NCI-H2227 (cell line): ENCODE results near the gene TTC38.
A peak's percentile ranks its signal among the peaks of the same experiment; 100 is the strongest.
"Not testable (repeated sequence)": the region's sequence is repeated elsewhere in the genome, so short reads cannot be mapped to it uniquely, and the experiment has no call there.

Experiments
- DNase-seq: peaks from one replicate; lab custom pipeline; 2025; ENCODE audit not compliant: unreplicated experiment; lab: John Stamatoyannopoulos, UW

TTC38 gene

DNA sequence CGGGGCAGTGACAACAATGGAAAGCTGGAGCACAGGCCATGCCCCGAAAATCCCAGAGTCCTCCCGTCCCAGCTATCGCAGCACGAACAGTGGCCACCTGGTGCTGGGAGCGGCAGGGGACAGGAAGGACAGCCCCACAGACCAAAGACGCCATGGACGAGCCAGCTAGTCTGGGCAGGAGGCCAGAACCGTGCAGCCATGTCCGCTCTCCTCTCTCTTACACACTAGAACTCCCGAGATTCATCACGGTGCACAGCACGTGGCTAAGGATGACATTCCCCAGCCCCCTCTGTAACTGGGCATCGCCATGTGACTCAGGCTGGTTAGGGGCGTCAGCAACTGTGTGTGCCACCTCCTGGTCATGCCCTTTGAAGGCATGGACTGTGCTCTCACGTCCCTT lies 22.3 kb upstream of the TTC38 start:
- no peak for DNase-seq

DNA sequence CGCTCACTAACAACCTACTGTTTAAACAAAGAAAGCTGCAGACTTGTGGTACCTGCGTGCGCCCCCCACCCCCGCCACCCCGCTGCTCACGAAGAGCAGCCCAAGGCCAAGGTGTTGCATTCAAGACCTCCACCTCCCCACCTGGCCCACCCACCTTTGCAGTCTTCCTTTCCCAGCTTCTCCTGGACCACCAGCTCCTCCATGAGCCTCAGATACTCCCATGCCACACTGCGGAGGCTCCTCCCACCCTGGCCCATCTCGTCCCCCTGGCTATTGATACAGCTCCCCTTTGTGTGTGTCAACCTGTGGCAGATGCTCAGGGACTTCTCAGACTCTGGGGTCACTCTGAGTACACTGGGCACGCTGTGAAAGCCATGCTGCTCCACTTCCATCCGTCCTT lies 21.6 kb upstream of the TTC38 start:
- DNase-seq = no peak

DNA sequence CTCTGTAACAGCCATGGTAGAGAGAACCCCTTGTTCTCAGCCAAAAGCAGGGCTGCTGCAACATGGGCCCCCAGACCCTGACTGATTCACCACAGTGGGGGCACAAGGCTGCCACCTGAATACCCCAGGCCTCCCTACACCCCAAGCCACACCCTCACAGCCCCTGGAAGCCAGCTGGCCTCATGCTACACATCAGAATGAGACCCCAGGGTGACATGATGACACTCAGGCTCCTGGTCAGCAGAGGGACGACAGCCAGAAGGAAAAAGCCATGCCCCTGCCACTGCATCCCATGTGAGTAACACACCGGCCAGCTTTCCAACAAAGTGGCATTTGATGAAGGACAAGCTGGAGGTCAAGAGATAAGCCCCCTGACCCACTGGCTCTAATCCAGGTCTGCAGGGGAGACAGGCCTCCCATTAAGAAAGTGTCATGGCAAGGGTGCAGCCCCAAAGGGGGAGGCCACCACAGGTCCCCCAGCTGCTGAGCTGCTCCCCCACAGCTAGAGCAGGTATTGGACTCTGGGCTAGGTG lies 20.3 kb upstream of the TTC38 start:
- no peak for DNase-seq

GRCh38 chr22:46250035-46250782 lies 17.6 kb upstream of the TTC38 start, which contains the start of gene CDPF1:
CDPF1 (minus strand) TSS chr22:46250293; CDS start chr22:46248284, 2,009 bp downstream.
- peak; percentile 89 for DNase-seq

DNA sequence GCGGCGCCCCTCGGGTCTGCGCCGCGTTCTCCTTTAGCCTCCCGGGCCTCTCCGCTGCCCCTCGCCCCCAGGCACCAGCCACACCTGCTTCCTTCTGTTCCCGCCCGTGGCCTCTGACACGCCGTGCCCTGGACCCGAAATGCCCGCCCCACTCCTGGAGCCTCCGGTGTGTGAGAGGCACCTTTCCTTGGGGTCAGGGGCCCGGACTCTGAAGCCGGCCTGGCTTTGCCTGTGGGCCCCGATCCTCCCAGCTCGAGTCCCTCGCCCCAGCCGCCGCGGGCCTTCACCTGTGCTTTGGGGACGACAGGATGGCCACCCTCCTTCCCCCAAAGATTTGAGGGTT lies 17.1 kb upstream of the TTC38 start:
- no peak for DNase-seq

DNA sequence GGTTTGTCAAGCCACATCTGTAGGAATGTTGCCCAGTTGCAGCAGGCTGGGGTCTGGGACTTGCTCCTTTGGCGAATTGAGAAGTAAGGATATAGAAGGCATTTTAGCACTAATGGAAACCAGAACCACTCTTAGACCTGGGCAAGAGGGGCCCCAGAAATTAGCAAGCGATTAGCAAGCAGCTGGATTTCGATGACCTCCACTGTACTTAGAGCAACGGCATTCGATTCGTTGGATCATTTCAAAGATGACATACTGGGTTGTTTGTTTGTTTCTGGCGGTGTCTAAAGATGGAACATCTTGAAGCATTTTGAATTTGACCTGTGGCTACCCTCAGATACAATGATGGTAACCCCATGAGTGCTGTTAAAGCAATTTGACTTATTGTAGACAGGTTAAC lies 16.5 kb upstream of the TTC38 start:
- no peak for DNase-seq

- DNase-seq = no peak
Measured at GRCh38 chr22:46251816-46252380, 15.9 kb upstream of the TTC38 start.

GRCh38 chr22:46256358-46256958 lies 11.3 kb upstream of the TTC38 start:
- DNase-seq = no peak

GRCh38 chr22:46259374-46259773 lies 8.4 kb upstream of the TTC38 start:
- no peak for DNase-seq

DNA sequence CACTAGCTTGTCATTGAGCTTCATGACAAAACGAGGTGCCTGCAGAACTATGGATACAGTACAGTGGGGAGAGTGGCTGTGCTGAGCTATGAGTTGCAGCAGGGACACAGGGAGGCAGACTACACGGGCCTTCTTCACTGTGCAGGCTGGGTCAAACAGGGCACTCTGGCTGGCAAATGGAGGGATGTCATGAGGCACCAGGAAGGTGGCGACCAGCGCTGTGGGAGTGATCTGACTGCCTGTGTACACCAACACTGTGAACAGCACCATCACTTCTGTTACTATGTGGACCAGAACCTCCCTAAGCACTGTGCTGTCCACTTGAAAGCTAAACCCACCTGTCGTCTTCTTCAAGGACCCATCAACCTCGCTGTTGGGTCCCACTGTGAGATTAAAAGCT lies 7.8 kb upstream of the TTC38 start:
- DNase-seq = no peak

DNA sequence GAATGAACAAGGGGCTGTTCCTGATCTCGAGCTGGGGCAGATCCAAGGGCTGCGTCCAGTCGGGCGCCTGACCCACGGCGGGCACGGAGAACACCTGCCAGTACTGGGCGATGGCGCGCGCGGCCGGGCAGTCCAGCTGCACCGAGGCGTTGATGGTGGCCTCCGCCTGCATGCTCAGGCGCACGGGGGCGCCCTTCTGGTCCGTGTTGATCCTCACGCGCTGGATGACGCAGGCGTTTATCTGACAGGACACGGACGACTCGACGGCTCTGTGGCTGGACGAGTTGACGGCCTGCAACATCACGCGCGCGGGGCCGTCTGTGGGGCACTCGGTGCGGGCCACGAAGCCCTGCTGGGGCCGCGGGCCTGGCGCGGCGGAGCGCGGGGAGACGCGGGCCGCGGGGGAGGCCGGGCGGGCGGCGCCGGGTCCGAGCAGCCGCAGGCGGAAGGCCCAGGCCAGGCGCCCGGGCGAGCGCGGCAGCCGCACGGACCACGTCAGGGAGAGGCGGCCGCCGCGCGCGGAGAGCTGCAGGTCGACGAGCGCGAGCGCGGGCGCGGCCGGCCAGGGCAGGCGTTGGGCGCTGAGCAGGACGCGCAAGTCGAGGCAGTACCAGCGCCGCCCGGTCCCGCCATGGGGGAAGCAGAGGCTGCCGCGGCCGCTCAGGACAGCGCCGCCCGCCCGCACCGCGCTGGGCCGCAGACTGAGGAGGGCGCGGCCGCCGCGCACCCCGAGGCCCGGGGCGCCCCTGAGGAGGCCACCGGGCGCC lies 5.2 kb upstream of the TTC38 start:
- no peak for DNase-seq

GRCh38 chr22:46263216-46263590 lies 4.6 kb upstream of the TTC38 start, which contains the start of gene PKDREJ:
PKDREJ (minus strand) TSS chr22:46263343; CDS start chr22:46263322, 21 bp downstream.
- DNase-seq = no peak

DNA sequence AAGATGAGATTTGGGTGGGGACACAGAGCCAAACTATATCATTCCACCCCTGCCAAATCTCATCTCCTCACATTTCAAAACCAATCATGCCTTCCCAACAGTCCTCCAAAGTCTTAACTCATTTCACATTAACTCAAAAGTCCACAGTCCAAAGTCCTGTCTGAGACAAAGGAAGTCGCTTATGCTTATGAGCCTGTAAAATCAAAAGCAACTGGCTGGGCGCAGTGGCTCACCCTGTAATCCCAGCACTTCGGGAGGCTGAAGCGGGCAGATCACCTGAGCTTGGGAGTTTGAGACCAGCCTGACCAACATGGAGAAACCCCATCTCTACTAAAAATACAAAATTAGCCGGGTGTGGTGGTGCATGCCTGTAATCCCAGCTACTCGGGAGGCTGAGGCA lies 3.3 kb upstream of the TTC38 start:
- not testable (repeated sequence) for DNase-seq

- DNase-seq = not testable (repeated sequence)
Measured at GRCh38 chr22:46265627-46266026, 2.2 kb upstream of the TTC38 start.

DNA sequence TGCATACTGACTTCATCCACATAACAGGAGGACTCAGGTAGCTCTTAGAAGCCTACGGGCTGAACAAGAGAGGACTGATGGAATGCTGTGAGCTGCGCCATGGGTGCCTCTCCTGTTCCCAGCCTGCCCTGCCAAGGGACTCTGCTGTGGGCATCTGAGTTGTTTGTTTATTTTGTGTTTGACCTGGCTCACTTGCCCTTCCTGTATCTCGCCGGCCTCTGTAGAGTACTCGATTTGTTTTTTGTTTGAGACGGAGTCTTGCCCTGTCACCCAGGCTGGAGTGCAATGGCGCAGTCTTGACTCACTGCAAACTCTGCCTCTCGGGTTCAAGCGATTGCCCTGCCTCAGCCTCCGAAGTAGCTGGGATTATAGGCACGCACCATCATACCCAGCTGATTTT lies 1.8 kb downstream of the TTC38 start:
- DNase-seq = no peak

DNA sequence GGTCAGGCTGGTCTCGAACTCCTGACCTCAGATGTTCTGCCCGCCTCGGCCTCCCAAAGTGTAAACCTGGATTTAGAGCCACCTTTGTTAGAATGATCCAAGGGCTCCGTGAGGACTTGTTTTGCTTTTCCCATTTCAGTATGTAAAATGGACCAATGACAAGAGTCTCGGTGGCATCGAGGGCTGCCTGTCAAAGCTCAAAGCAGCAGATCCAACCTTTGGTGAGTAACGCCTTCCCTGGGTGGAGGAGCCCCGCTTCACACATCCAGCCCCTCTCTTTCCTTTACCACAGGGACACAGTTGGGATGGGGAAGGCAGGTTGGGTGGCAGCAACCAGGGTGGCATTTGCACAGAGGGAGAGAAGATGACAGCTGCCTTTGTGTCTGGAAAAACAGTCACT lies 4.4 kb downstream of the TTC38 start:
- no peak for DNase-seq

DNA sequence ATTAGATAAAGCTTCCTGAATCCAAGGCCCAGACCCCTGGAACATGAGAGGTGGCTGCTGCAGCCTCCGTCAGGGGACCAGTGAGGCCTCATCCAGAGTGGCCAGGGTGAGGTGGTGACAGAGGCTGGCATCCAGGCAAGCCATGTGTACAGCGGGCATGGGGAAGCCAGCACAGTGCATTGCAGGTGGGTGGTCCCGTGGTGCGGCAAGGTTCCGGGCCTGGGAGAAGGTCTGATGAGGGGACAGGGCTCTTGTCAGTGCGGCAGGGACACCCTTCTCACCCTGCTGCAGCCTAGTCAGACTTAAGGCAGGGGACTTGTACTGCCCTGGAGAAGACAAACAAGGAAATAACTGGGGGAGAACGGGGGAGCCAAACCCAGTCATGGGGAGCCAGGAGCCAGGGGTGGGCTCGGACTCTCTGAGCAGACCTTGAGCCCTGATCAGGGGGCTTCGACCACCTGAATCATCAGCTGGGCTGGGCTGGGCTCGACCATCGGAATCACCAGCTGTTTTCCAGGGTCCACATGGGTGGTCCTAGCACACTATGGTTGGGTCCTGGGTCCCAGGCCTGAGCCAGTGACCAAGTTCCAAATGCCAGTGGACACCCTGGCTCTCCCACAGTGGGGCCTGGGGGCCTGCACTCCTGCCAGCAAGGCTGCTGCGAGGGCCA lies 5.1 kb downstream of the TTC38 start:
- no peak for DNase-seq

DNA sequence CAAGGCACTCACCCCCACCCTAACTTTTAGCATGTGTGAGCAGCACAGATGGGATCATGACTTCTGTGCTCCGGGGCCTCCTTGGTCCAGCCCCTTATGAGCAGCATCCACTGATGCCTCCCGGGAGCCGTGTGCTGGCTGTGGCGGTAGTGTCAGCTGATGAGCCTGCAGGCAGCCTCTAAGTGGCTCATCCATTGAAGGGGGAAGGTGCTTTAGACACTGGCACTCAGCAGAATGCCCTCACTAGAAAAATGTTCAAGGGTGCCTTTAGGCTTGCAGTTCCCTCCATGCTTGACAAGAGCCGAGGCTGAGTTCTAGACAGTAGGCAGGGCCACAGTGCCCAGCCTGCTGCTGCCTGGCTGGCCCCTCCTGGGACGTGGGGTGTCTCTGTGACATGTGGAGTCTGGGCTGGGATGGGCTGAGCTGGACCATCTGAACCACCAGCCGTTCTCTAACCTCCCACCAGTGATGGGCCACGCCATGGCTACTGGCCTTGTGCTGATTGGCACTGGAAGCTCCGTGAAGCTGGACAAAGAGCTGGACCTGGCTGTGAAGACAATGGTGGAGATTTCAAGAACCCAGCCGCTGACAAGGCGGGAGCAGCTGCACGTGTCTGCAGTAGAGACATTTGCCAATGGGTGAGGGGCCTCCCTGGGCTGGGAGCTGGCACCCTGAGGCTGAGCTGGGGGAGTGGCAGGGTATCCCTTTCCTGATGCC lies 5.8 kb downstream of the TTC38 start:
- peak; percentile 15 for DNase-seq

GRCh38 chr22:46274381-46274780 lies 6.6 kb downstream of the TTC38 start:
- no peak for DNase-seq

DNA sequence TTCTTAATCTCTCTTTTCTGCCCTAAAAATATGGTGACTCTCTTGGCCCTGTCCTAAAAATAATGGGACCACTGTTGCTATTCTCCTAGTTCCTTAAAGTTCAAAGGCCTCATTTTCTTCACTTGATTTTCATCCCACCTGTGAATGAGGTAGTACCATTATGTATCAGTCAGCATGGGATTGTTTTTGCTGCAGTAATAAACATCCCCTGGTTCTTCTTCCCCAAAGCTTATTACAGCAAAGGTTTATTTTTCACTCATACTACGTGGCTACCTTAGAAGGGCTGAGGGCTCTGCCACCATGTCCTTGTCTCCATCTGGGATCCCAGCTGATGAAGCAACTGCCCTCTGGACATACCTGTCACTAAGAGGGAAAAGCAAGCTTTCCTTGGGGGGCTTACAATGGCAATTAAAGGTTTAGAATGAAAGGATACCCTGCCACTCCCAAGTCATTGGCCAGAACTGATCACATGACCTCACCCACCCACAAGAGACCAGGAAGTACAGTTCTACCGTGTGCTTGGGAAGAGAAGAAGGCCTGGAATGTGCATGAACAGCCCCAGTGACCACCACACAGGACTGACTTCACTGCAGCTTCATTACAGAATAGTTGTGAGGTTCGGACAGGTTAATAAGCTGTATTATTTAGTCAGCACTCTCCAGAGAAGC lies 7.8 kb downstream of the TTC38 start:
- DNase-seq = no peak
